Right lobe of liver (tissue), 6 donors: ENCODE results near the gene OSBPL2. TPM values are rescaled to one million over a fixed set of nuclear protein-coding genes. Genes with fewer than 3 reads are reported as not detected.
A peak's percentile ranks its signal among the peaks of the same experiment; 100 is the strongest.

Source experiments
- ATAC-seq, 4 donors: fragments of 200-7000 bp; cut with Tn5 transposase; one replicate each; pipeline ENCODE4 v1.9.1; 2020; ENCODE audit warnings: mild to moderate bottlenecking in 4 of 4, moderate library complexity in 4 of 4
- DNase-seq, 3 donors: peaks; one replicate each; pipeline ENCODE4 v3.0.0-alpha.2; 2020
- H3K27ac ChIP-seq, 3 donors: fragments of 200-600 bp; one replicate each; pipeline ENCODE4 v1.8.0; 2022
- H3K27me3 ChIP-seq, 2 donors: fragments of 200-600 bp; one replicate each; pipeline ENCODE4 v1.8.0; 2022
- H3K36me3 ChIP-seq, 4 donors: fragments of 200-600 bp; sonication (generic) in 1 of 4; one replicate each; pipeline versions ENCODE4 v1.5.1 to v1.8.0; 2017 to 2022; ENCODE audit warnings: control low read depth in 1 of 4
- H3K4me1 ChIP-seq, 4 donors: fragments of 200-600 bp; sonication (generic) in 1 of 4; one replicate each; pipeline versions ENCODE4 v1.5.1 to v1.8.0; 2017 to 2022; ENCODE audit warnings: control low read depth in 1 of 4
- H3K4me3 ChIP-seq, 3 donors: fragments of 200-600 bp; one replicate each; pipeline ENCODE4 v1.8.0; 2022
- H3K9me3 ChIP-seq, 4 donors: fragments of 200-600 bp; sonication (generic) in 1 of 4; one replicate each; pipeline versions ENCODE4 v1.5.1 to v1.8.0; 2017 to 2022; ENCODE audit warnings: control low read depth in 1 of 4
- POLR2A ChIP-seq: fragments of 450-650 bp; IDR thresholded peaks from one replicate; pipeline ENCODE4 v1.6.1; 2017; ENCODE audit warnings: antibody characterized with exemption, mild to moderate bottlenecking
- WGBS: methylation state at CpG from one replicate; pipeline ENCODE4 v1.1.6; 2018; ENCODE audit warnings: low coverage, low lambda C conversion rate; ENCODE audit not compliant: insufficient coverage; ENCODE audit errors: missing lambda C conversion rate; 5-methylcytosine and 5-hydroxymethylcytosine counted together
- intact Hi-C, 2 donors: fragments of 100-400 bp; cut with DNase I; formaldehyde crosslinking; loops; one replicate each; pipeline versions ENCODE4 v1.11.2 to v1.14.1; 2022
- total RNA-seq, 6 experiments: library from RNA; depleted of rRNA in 2 of 6; stranded (reverse); fragments of >200 nt in 2 of 6; fragmentation: NEBNext Ultra II Directional in 3 of 6; extraction: Animal tissue kit (Norgen Biotek cat#: 25700) in 3 of 6; gene quantifications; one replicate each; pipeline versions ENCODE4 v1.1.0 to v1.2.4, GENCODE V29; 2016 to 2023
- TF ChIP-seq, protein P1 (sequence below), 4 donors: fragments of 200-600 bp in 3 of 4; fragments of 450-650 bp in 1 of 4; IDR thresholded peaks; one replicate each; pipeline versions ENCODE4 v1.5.1 to v1.8.0; 2016 to 2022; ENCODE audit warnings: antibody characterized with exemption in 4 of 4, mild to moderate bottlenecking in 2 of 4
- donor health status: DM: no; HTN: yes; CAD: no.
- donor health status: DM: no; HTN: no; CAD: no.
- donor health status: DM: no; HTN: no; CAD: no.
- donor health status: DM: no; HTN: yes; CAD: no.
- donor health status: DM: no; HTN: yes; CAD: no.

The OSBPL2 gene
- total RNA-seq, 6 experiments from 2014 or later = 15.6 to 27.8 (median 21.2) TPM

DNA sequence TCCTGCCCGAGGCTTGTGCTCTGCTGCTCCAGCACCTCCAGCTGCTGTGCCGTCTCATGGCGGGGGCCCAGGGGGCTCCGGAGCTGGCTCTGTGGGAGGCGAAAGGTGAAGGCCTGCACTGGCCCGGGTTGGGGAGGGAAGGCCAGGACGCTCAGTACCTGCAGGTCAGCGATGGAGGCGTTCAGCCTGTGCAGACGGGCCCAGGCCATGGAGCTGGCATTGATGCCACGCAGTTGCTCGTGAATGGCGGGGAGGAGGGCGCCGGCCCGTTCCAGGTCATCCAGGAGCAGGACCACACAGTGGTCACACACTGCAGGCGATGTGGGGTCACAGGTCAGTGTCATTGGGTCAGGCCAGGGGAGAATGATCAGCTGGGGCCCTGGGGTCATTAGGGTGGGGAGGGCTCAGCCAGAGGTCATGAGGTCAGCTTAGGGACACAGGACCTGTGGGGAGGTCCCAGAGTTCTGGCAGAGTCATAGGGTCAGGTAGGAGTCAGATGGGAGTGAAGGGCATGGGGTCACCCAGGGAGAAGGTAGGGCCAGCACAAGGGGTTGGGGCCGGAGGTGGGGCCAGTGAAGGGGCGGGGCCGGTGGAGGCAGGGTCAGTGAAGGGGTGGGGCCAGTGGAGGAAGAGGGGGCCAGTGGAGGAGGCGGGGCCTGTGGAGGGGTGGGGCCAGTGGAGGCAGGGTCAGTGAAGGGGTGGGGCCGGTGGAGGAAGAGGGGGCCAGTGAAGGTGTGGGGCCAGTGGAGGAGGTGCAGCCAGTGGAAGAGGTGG is 82.4 kb downstream of the OSBPL2 start:
- no peak overlapping the region for H3K4me3 ChIP-seq
- H3K27ac ChIP-seq = no peak overlapping the region
- intact Hi-C loops = no loop called here
- peak in 2 of 3 donors; percentile 83 to 87 for DNase-seq
- H3K4me1 ChIP-seq = peaks cover 0 to 8% (median 0%) of the 10 kb centered on the region in 4 donors
- no peaks in the 10 kb centered on the region for H3K27me3 ChIP-seq
- WGBS = 36% methylated on average over 11 of the region's 22 CpGs
- TF ChIP-seq, protein P1, sequence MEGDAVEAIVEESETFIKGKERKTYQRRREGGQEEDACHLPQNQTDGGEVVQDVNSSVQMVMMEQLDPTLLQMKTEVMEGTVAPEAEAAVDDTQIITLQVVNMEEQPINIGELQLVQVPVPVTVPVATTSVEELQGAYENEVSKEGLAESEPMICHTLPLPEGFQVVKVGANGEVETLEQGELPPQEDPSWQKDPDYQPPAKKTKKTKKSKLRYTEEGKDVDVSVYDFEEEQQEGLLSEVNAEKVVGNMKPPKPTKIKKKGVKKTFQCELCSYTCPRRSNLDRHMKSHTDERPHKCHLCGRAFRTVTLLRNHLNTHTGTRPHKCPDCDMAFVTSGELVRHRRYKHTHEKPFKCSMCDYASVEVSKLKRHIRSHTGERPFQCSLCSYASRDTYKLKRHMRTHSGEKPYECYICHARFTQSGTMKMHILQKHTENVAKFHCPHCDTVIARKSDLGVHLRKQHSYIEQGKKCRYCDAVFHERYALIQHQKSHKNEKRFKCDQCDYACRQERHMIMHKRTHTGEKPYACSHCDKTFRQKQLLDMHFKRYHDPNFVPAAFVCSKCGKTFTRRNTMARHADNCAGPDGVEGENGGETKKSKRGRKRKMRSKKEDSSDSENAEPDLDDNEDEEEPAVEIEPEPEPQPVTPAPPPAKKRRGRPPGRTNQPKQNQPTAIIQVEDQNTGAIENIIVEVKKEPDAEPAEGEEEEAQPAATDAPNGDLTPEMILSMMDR (IDR thresholded peaks at IDR 0.05) = no peak
- TF ChIP-seq POLR2A = no peak
- no peaks in the 10 kb centered on the region for H3K9me3 ChIP-seq
- peak; percentile 28 to 89 (median 82) for ATAC-seq
- peaks cover 0 to 11% (median 0%) of the 10 kb centered on the region in 4 donors for H3K36me3 ChIP-seq

DNA sequence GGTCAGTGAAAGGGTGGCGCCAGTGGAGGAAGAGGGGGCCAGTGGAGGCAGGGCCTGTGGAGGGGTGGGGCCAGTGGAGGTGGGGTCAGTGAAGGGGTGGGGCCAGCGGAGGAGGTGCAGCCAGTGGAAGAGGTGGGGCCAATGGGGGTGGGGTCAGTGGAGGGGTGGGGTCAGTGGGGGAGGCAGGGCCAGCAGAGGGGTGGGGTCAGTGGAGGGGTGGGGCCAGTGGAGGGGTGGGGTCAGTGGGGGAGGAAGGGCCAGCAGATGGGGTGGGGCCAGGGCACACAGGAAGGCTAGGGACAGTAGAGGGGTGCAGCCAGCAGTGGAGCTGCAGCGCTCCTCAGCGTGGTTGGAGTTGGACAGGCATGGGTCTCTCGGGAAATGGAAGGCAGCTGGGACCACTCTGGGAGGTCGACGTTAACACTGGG is 83.2 kb downstream of the OSBPL2 start:
- Histone ChIP-seq H3K9me3 (no peaks in the 10 kb centered on the region), H3K27ac (no peak overlapping the region), H3K27me3 (no peaks in the 10 kb centered on the region), H3K4me3 (no peak overlapping the region), H3K4me1 (peaks cover 0 to 8% (median 0%) of the 10 kb centered on the region in 4 donors), H3K36me3 (peaks cover 0 to 4% (median 0%) of the 10 kb centered on the region in 4 donors)
- ATAC-seq = peak; percentile 9 to 33 (median 14)
- 96% methylated on average over 5 of the region's 7 CpGs for WGBS
- no peak for DNase-seq
- intact Hi-C loops = no loop called here
- TF ChIP-seq, protein P1 (IDR thresholded peaks at IDR 0.05) = no peak
- TF ChIP-seq POLR2A = no peak

DNA sequence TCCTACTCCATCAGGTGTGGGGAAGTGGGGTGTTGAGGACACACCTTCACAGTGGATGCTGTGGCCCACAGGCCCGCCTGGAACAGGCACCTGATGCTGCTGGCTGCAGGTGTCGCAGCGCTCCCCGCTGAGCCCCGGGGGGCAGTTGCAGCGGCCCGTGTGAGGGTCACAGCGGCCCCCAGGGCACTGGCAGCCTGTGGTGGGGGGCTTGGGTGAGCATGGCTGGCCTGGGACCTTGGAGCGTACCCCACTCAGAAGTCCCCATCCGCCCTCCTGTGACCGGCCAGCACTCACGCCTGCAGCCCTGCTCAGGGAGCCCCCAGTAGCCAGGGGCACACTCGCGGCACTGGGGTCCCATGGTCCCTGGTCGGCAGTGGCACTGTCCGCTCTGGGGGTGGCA is 83.7 kb downstream of the OSBPL2 start:
- TF ChIP-seq POLR2A = no peak
- TF ChIP-seq, protein P1 (IDR thresholded peaks at IDR 0.05) = no peak
- Histone ChIP-seq H3K4me1 (peaks cover 0 to 8% (median 0%) of the 10 kb centered on the region in 4 donors), H3K9me3 (no peaks in the 10 kb centered on the region), H3K36me3 (peaks cover 0 to 2% (median 0%) of the 10 kb centered on the region in 4 donors), H3K27me3 (no peaks in the 10 kb centered on the region), H3K27ac (no peak overlapping the region), H3K4me3 (no peak overlapping the region)
- ATAC-seq (no peak), DNase-seq (no peak)
- no CpG with 5 or more reads among the region's 16 CpGs for WGBS
- intact Hi-C loops = no loop called here

GRCh38 chr20:62322492-62323041 is 84.2 kb downstream of the OSBPL2 start:
- intact Hi-C loops = no loop called here
- Histone ChIP-seq H3K4me1 (peaks cover 0 to 8% (median 0%) of the 10 kb centered on the region in 4 donors), H3K9me3 (no peaks in the 10 kb centered on the region), H3K4me3 (no peak overlapping the region), H3K27ac (no peak overlapping the region), H3K27me3 (no peaks in the 10 kb centered on the region), H3K36me3 (peaks cover 0 to 8% (median under 1%) of the 10 kb centered on the region in 4 donors)
- 90% methylated on average over 2 of the region's 16 CpGs for WGBS
- TF ChIP-seq, protein P1 (IDR thresholded peaks at IDR 0.05) = no peak
- no peak for TF ChIP-seq POLR2A
- ATAC-seq (no peak), DNase-seq (no peak)
